KOPT-K1 (cell line): ENCODE data around the gene ATXN10.

Source experiments
- H3K27ac ChIP-seq: fragments of 200-600 bp; sonication (generic); 2 replicates; pipeline ENCODE4 v1.5.1; 2016; ENCODE audit warnings: antibody characterized with exemption, mild to moderate bottlenecking, low read depth, low read length; ENCODE audit not compliant: poor library complexity, severe bottlenecking
- H3K36me3 ChIP-seq: fragments of 200-600 bp; sonication (generic); 2 replicates; pipeline ENCODE4 v1.5.1; 2017; ENCODE audit warnings: antibody characterized with exemption, mild to moderate bottlenecking, low read length, moderate library complexity; ENCODE audit not compliant: insufficient read depth
- H3K9me3 ChIP-seq: fragments of 200-600 bp; sonication (generic); 2 replicates; pipeline ENCODE4 v1.5.1; 2017; ENCODE audit warnings: antibody characterized with exemption, low read length, mild to moderate bottlenecking; ENCODE audit not compliant: insufficient read depth, poor library complexity, severe bottlenecking

ATXN10 gene

DNA sequence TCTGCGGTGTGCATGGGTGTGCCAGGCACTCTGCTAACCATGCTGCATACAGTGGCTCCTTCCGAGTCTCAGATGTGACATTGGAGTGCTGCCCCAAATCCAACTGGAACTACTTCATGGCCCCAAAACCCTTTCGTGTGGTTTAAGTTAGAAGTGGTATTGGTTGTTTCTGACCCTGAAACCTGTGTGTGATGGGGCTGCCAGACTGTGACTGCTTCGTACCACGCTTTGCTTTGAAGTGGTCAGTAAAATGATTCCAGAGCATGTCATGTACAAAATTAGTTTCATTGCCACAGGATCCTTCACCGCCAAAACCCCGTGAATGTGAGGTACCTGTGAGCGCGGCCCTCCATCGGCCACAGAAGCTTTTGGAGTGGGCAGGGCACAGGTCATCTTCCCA, 163.2 kb downstream of the ATXN10 start:
- no peak overlapping the region for H3K27ac ChIP-seq
- peaks cover 23% of the 10 kb centered on the region; the same call in 1 of the 2 replicates for H3K36me3 ChIP-seq
- H3K9me3 ChIP-seq, result no peaks in the 10 kb centered on the region

GRCh38 chr22:45836418-45837169, 165.0 kb downstream of the ATXN10 start:
- Histone ChIP-seq H3K9me3 (no peaks in the 10 kb centered on the region), H3K36me3 (peaks cover 23% of the 10 kb centered on the region; the same call in 1 of the 2 replicates), H3K27ac (no peak overlapping the region)

- Histone ChIP-seq H3K27ac (no peak overlapping the region), H3K36me3 (peaks cover 24% of the 10 kb centered on the region; the same call in 1 of the 2 replicates), H3K9me3 (no peaks in the 10 kb centered on the region)
These were observed 165.9 kb downstream of the ATXN10 start for GRCh38 chr22:45837508-45837907.

GRCh38 chr22:45838305-45838887, 166.8 kb downstream of the ATXN10 start:
- Histone ChIP-seq H3K36me3 (peaks cover 24% of the 10 kb centered on the region; the same call in 1 of the 2 replicates), H3K27ac (no peak overlapping the region), H3K9me3 (no peaks in the 10 kb centered on the region)

DNA sequence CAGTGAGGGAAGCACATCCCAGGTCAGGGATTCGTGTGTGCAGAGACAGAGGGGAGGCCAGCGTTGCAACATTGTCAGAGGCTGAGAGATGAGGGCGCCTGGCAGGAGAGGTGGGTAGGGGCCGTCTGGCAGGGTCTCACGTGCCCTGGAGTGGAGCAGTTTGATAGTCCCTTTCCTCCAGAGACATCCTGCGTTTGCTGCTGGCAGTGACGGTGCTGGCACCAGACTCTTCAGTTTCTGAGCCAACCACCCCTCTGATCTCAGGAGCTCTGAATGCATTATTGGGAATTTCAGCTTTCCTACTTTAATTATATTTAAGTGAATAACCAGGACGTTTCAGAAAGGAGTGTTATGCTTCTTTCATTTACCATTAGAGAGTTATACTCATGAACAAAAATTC, 168.8 kb downstream of the ATXN10 start:
- Histone ChIP-seq H3K27ac (no peak overlapping the region), H3K36me3 (peaks cover 26% of the 10 kb centered on the region), H3K9me3 (no peaks in the 10 kb centered on the region)

- Histone ChIP-seq H3K36me3 (peaks cover 32% of the 10 kb centered on the region), H3K27ac (peak overlapping the region; percentile 17), H3K9me3 (no peaks in the 10 kb centered on the region)
These were observed 170.8 kb downstream of the ATXN10 start for GRCh38 chr22:45842291-45842991.

GRCh38 chr22:45843031-45843430, 171.4 kb downstream of the ATXN10 start:
- peak overlapping the region; percentile 17 for H3K27ac ChIP-seq
- H3K36me3 ChIP-seq, result peaks cover 38% of the 10 kb centered on the region
- no peaks in the 10 kb centered on the region for H3K9me3 ChIP-seq

DNA sequence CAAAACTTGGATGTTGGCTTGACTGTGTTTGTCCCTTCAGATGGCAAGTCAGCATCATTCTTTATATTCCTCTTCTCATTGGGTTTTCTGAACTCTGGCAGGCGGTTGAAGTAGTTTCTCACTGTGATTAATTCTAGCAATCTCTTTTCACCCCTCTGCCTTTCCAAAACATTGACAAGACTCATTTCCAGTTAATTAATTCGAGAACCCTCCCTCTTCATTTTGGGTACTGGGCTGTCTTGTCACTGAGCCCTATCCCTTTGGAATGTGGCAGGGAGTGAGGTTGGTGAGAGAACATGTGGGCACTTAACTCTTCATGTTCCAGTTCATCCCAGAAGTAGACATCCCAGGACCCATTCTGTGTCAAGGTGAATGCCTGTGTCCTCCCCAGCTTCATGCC, 172.4 kb downstream of the ATXN10 start:
- Histone ChIP-seq H3K36me3 (peaks cover 48% of the 10 kb centered on the region), H3K27ac (no peak overlapping the region), H3K9me3 (no peaks in the 10 kb centered on the region)

DNA sequence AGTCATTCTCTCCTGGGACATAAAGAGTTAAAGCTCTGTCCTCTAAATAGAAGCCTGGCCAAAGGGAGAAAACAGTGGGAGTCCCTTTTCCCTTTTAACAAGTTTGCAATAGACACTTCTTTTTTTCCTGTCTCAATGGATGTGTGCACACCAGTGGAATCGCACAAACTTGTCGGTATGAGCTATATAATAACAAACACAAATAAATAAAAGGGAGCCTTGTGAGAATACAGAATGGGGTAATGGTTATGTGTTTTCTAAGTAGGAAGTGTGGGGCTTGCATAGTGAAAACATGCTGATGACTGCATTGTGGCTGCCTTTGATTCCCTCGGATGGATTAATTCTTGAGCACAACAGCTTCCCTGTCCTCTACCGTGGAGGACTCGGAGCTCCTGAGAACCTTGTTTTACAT, 173.4 kb downstream of the ATXN10 start:
- no peak overlapping the region for H3K27ac ChIP-seq
- no peaks in the 10 kb centered on the region for H3K9me3 ChIP-seq
- peaks cover 58% of the 10 kb centered on the region for H3K36me3 ChIP-seq

GRCh38 chr22:45846952-45847351, 175.3 kb downstream of the ATXN10 start:
- H3K36me3 ChIP-seq, result peaks cover 76% of the 10 kb centered on the region
- no peak overlapping the region for H3K27ac ChIP-seq

GRCh38 chr22:45848904-45849303, 177.3 kb downstream of the ATXN10 start:
- Histone ChIP-seq H3K36me3 (peaks cover 78% of the 10 kb centered on the region), H3K9me3 (peaks cover 13% of the 10 kb centered on the region), H3K27ac (no peak overlapping the region)

More at GRCh38 chr22:45846952-45847351, 175.3 kb downstream of the ATXN10 start:
- peaks cover 4% of the 10 kb centered on the region for H3K9me3 ChIP-seq

- H3K27ac ChIP-seq, result no peak overlapping the region
- peaks cover 60% of the 10 kb centered on the region for H3K36me3 ChIP-seq
These were observed 181.2 kb downstream of the ATXN10 start for GRCh38 chr22:45852826-45853225.

GRCh38 chr22:45855961-45856360, 184.3 kb downstream of the ATXN10 start:
- no peak overlapping the region for H3K27ac ChIP-seq
- H3K36me3 ChIP-seq, result peaks cover 30% of the 10 kb centered on the region
- peaks cover 13% of the 10 kb centered on the region for H3K9me3 ChIP-seq

More at GRCh38 chr22:45852826-45853225, 181.2 kb downstream of the ATXN10 start:
- H3K9me3 ChIP-seq, result peaks cover 13% of the 10 kb centered on the region

- H3K27ac ChIP-seq, result no peak overlapping the region
- H3K36me3 ChIP-seq, result peaks cover 14% of the 10 kb centered on the region
- H3K9me3 ChIP-seq, result peaks cover 3% of the 10 kb centered on the region
These were observed 185.9 kb downstream of the ATXN10 start for GRCh38 chr22:45857519-45857918.
